A549 (cell line): ENCODE results near the gene TXNL1.

Experiments used
- EP300 ChIP-seq, 2 experiments: fragments of >200 bp; sonication (Bioruptor Twin); formaldehyde crosslinking; IDR thresholded peaks; 2 replicates in 1 of 2; 3 replicates in 1 of 2; pipeline ENCODE4 v1.6.1; 2016 to 2017
- KDM5A ChIP-seq: fragments of 200-600 bp; sonication (generic); IDR thresholded peaks from 2 replicates; pipeline ENCODE4 v1.6.1; 2016; ENCODE audit warnings: antibody characterized with exemption, mild to moderate bottlenecking
- TF ChIP-seq, protein P1 (sequence below): fragments of >200 bp; sonication (Bioruptor Twin); formaldehyde crosslinking; IDR thresholded peaks from 3 replicates; pipeline ENCODE4 v1.5.1; 2016
- TF ChIP-seq, protein P2 (sequence below): IDR thresholded peaks from 2 replicates; pipeline ENCODE4 v1.6.1; 2012
- TF ChIP-seq, protein P3 (sequence below): IDR thresholded peaks from 2 replicates; pipeline ENCODE4 v1.6.1; 2012

DNA sequence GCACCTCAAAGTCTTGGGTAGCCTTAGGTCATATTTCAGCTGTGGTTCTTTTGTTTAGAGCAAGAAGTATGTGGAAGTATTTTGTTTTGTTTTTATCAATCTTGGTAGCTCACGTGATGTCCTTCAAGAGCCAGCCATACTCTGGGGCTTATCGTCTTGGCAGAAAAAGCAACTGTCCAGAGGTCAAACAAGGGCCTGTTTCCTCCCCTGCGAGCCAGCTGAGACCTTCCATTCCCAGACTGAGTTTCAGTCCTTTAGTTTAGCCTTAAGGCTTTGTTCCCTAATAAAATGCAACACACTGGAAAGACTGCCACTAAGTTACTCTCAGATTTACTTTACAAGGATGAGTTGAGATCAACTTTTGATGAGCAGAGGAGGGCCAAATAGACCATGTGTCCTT is 63.5 kb downstream of the TXNL1 start:
- TF ChIP-seq, protein P1, sequence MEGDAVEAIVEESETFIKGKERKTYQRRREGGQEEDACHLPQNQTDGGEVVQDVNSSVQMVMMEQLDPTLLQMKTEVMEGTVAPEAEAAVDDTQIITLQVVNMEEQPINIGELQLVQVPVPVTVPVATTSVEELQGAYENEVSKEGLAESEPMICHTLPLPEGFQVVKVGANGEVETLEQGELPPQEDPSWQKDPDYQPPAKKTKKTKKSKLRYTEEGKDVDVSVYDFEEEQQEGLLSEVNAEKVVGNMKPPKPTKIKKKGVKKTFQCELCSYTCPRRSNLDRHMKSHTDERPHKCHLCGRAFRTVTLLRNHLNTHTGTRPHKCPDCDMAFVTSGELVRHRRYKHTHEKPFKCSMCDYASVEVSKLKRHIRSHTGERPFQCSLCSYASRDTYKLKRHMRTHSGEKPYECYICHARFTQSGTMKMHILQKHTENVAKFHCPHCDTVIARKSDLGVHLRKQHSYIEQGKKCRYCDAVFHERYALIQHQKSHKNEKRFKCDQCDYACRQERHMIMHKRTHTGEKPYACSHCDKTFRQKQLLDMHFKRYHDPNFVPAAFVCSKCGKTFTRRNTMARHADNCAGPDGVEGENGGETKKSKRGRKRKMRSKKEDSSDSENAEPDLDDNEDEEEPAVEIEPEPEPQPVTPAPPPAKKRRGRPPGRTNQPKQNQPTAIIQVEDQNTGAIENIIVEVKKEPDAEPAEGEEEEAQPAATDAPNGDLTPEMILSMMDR: no peak
- TF ChIP-seq, protein P2, sequence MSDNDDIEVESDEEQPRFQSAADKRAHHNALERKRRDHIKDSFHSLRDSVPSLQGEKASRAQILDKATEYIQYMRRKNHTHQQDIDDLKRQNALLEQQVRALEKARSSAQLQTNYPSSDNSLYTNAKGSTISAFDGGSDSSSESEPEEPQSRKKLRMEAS: no peak
- TF ChIP-seq KDM5A (no peak), EP300 (IDR thresholded peaks at IDR 0.05) (no peak)
- TF ChIP-seq, protein P3, sequence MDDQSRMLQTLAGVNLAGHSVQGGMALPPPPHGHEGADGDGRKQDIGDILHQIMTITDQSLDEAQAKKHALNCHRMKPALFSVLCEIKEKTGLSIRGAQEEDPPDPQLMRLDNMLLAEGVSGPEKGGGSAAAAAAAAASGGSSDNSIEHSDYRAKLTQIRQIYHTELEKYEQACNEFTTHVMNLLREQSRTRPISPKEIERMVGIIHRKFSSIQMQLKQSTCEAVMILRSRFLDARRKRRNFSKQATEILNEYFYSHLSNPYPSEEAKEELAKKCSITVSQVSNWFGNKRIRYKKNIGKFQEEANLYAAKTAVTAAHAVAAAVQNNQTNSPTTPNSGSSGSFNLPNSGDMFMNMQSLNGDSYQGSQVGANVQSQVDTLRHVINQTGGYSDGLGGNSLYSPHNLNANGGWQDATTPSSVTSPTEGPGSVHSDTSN: no peak
